Measurements from ENCODE around the gene VAX1. TPM values are rescaled to one million over a fixed set of nuclear protein-coding genes. Genes with fewer than 3 reads are reported as not detected.
"Not testable (repeated sequence)": the region's sequence is repeated elsewhere in the genome, so short reads cannot be mapped to it uniquely, and the experiment has no call there.

Gene VAX1
- total RNA-seq: not detected

GRCh38 chr10:117137911-117138642, at the start of gene VAX1:
VAX1 (minus strand) TSS chr10:117138270; CDS start chr10:117138056, 214 bp downstream.
- Mint-ChIP-seq H3K9me3 (no peaks in the 10 kb centered on the region), H3K36me3 (peaks cover 5% of the 10 kb centered on the region), H3K27me3 (peaks cover 76% of the 10 kb centered on the region), H3K27ac (peak within 1 kb of the TSS; percentile 64), H3K4me3 (no peak within 1 kb of the TSS), H3K4me1 (peaks cover 2% of the 10 kb centered on the region)
- POLR2A ChIA-PET: no interaction called here
- DNase-seq (peak; percentile 33), ATAC-seq (ENCODE audit: low read depth) (no peak)

DNA sequence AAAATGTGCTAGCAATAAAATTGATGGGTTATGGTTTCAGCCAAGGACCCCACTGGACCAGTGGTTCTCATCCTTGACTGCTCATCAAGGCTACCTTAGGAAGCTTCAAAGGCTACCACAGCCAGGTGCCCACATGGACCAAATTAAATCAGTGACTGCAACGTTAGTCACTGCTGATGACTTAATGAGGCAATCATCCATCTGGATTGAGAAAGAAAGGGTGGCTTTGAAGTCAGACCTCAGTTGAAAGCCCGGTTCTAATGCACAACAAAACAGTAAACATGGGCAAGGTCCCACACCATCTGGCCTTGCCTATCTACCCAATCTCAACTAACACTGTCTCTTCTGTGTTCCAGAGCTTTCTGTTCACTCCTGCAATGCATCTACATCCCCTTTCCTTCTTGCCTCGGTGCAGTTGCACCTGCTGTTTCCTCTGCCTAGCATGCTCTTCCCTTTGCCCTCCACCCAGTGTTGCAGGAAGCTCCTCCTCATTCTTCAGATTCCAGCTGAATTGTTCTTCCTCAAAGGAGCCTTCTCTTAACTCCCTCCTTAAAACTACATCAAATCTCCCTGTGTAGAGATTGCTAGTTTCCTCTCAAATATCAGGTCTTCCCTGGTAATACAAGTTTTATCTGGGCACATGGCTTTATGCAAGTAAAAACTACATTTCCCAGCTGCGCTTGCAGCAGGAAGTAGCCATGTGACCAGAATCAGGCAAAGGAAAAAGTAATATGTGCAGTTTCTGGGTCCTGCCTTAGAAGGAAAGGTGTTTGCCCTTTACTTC, 49.0 kb upstream of the VAX1 start:
- Mint-ChIP-seq H3K36me3 (no peaks in the 10 kb centered on the region), H3K4me3 (no peak overlapping the region), H3K4me1 (no peaks in the 10 kb centered on the region), H3K27me3 (peaks cover 2% of the 10 kb centered on the region), H3K27ac (peak overlapping the region; percentile 2), H3K9me3 (no peaks in the 10 kb centered on the region)
- no peak for DNase-seq
- no peak for ATAC-seq (ENCODE audit: low read depth)
- POLR2A ChIA-PET: no interaction called here

DNA sequence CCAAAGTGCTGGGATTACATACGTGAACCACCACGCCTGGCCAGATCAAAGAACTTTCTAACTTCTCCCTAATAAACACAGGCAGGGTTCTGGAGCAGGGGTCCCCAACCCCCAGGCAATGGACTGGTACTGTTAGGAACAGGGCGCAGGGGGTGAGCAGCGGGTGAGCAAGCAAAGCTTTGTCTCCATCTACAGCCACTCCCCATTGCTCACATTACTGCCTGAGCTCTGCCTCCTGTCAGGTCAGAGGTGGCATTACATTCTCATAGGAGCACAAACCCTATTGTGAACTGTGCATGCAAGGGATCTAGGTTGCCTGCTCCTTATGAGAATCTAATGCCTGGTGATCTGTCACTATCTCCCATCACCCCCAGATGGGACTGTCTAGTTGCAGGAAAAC, 47.7 kb upstream of the VAX1 start:
- ATAC-seq (ENCODE audit: low read depth); H3K4me1 Mint-ChIP-seq; H3K9me3 Mint-ChIP-seq; H3K27ac Mint-ChIP-seq; H3K4me3 Mint-ChIP-seq; DNase-seq; H3K27me3 Mint-ChIP-seq; POLR2A ChIA-PET; H3K36me3 Mint-ChIP-seq: not testable (repeated sequence)

GRCh38 chr10:117184821-117185220, 46.8 kb upstream of the VAX1 start:
- Mint-ChIP-seq H3K4me3 (no peak overlapping the region), H3K4me1 (no peaks in the 10 kb centered on the region), H3K27me3 (peaks cover 2% of the 10 kb centered on the region), H3K27ac (no peak overlapping the region), H3K9me3 (no peaks in the 10 kb centered on the region), H3K36me3 (no peaks in the 10 kb centered on the region)
- ATAC-seq (ENCODE audit: low read depth) (no peak), DNase-seq (no peak)
- POLR2A ChIA-PET: no interaction called here

- H3K27ac Mint-ChIP-seq: no peak overlapping the region
- H3K4me1 Mint-ChIP-seq: no peaks in the 10 kb centered on the region
- H3K9me3 Mint-ChIP-seq: no peaks in the 10 kb centered on the region
- DNase-seq (no peak), ATAC-seq (ENCODE audit: low read depth) (no peak)
- POLR2A ChIA-PET: no interaction called here
- H3K36me3 Mint-ChIP-seq: no peaks in the 10 kb centered on the region
- no peak overlapping the region for H3K4me3 Mint-ChIP-seq
- peaks cover 2% of the 10 kb centered on the region for H3K27me3 Mint-ChIP-seq
Observed at GRCh38 chr10:117184296-117184695, 46.2 kb upstream of the VAX1 start.

DNA sequence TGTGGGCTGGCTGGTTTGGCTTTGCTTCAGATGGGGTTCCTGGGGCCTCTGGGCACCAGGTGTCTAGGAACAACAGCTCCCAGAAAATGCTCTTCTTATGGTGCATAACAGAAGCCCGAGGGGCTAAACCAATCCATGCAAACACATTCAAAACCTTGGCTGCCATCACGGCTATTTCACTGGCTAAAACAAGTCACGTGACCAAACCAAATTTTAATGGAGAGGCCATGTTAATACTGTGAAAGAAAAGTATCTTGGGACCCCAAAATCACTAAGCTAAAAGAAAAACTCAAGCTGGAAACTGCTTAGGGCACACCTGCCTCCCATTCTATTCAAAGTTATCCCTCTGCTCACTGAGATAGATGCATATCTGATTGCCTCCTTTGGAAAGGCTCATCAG, 40.1 kb upstream of the VAX1 start:
- no peaks in the 10 kb centered on the region for H3K9me3 Mint-ChIP-seq
- no peaks in the 10 kb centered on the region for H3K36me3 Mint-ChIP-seq
- ATAC-seq (ENCODE audit: low read depth) (no peak), DNase-seq (no peak)
- H3K27me3 Mint-ChIP-seq: peaks cover 14% of the 10 kb centered on the region
- no peak overlapping the region for H3K27ac Mint-ChIP-seq
- POLR2A ChIA-PET: no interaction called here
- no peak overlapping the region for H3K4me3 Mint-ChIP-seq
- H3K4me1 Mint-ChIP-seq: peaks cover 12% of the 10 kb centered on the region

GRCh38 chr10:117175901-117176534, 37.9 kb upstream of the VAX1 start:
- Mint-ChIP-seq H3K9me3 (no peaks in the 10 kb centered on the region), H3K27ac (peak overlapping the region; percentile 24), H3K27me3 (peaks cover 26% of the 10 kb centered on the region), H3K4me1 (peaks cover 12% of the 10 kb centered on the region), H3K36me3 (no peaks in the 10 kb centered on the region), H3K4me3 (peak overlapping the region; percentile 85)
- peak; percentile 31 for ATAC-seq (ENCODE audit: low read depth)
- POLR2A ChIA-PET: interaction anchor here (1.5 kb wide), 1 partner anchor 379 kb away, joined by 4 read pairs; no protein-coding TSS in a partner anchor
- peak; percentile 72 for DNase-seq

GRCh38 chr10:117175215-117175900, 37.3 kb upstream of the VAX1 start:
- Mint-ChIP-seq H3K36me3 (no peaks in the 10 kb centered on the region), H3K4me3 (peak overlapping the region; percentile 85), H3K4me1 (peaks cover 12% of the 10 kb centered on the region), H3K9me3 (no peaks in the 10 kb centered on the region), H3K27me3 (peaks cover 30% of the 10 kb centered on the region), H3K27ac (peak overlapping the region; percentile 75)
- POLR2A ChIA-PET: interaction anchor here (1.5 kb wide), 1 partner anchor 379 kb away, joined by 4 read pairs; no protein-coding TSS in a partner anchor
- peak; percentile 55 for ATAC-seq (ENCODE audit: low read depth)
- DNase-seq: no peak

- peaks cover 12% of the 10 kb centered on the region for H3K4me1 Mint-ChIP-seq
- peak overlapping the region; percentile 75 for H3K27ac Mint-ChIP-seq
- H3K9me3 Mint-ChIP-seq: no peaks in the 10 kb centered on the region
- H3K27me3 Mint-ChIP-seq: peaks cover 38% of the 10 kb centered on the region
- ATAC-seq (ENCODE audit: low read depth): peak; percentile 85
- POLR2A ChIA-PET: interaction anchor here (1.5 kb wide), 1 partner anchor 378 kb away, joined by 4 read pairs; no protein-coding TSS in a partner anchor
- no peaks in the 10 kb centered on the region for H3K36me3 Mint-ChIP-seq
- DNase-seq: peak; percentile 74
- H3K4me3 Mint-ChIP-seq: peak overlapping the region; percentile 85
Observed at GRCh38 chr10:117174439-117175214, 36.6 kb upstream of the VAX1 start.

GRCh38 chr10:117170244-117170643, 32.2 kb upstream of the VAX1 start:
- Mint-ChIP-seq H3K9me3 (no peaks in the 10 kb centered on the region), H3K36me3 (no peaks in the 10 kb centered on the region), H3K4me1 (peaks cover 15% of the 10 kb centered on the region), H3K4me3 (no peak overlapping the region), H3K27me3 (peaks cover 72% of the 10 kb centered on the region), H3K27ac (no peak overlapping the region)
- POLR2A ChIA-PET: no interaction called here
- DNase-seq (no peak), ATAC-seq (ENCODE audit: low read depth) (no peak)

GRCh38 chr10:117169480-117169879, 31.4 kb upstream of the VAX1 start:
- no peak for ATAC-seq (ENCODE audit: low read depth)
- Mint-ChIP-seq H3K4me3 (no peak overlapping the region), H3K27ac (no peak overlapping the region), H3K4me1 (peaks cover 15% of the 10 kb centered on the region), H3K27me3 (peaks cover 73% of the 10 kb centered on the region), H3K9me3 (no peaks in the 10 kb centered on the region), H3K36me3 (no peaks in the 10 kb centered on the region)
- POLR2A ChIA-PET: no interaction called here
- no peak for DNase-seq

DNA sequence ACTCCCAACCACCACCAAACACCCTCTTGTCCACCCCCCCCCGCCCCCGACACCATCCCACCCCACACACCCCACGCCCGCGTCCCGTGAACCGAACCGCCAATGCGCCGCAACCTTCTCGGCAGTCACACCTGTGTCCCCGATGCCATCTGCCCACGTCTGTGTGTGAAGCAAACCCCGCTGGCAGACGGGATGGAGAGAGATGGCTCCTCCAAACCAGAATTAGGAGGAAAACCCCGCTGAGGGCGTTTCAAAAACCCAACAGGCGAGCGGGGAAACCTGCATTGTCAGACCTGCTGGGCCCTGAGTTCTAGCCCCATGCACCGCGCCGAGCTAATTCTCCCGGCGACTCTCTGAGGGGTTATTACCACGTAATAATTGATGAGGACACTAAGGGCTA, 30.7 kb upstream of the VAX1 start:
- H3K4me1 Mint-ChIP-seq: peaks cover 12% of the 10 kb centered on the region
- no peak for ATAC-seq (ENCODE audit: low read depth)
- DNase-seq: peak; percentile 31
- H3K4me3 Mint-ChIP-seq: no peak overlapping the region
- H3K36me3 Mint-ChIP-seq: no peaks in the 10 kb centered on the region
- H3K9me3 Mint-ChIP-seq: no peaks in the 10 kb centered on the region
- H3K27ac Mint-ChIP-seq: no peak overlapping the region
- POLR2A ChIA-PET: no interaction called here
- H3K27me3 Mint-ChIP-seq: peaks cover 81% of the 10 kb centered on the region
